Brain microvascular endothelial cell (primary cell): ENCODE data around the gene RXRA.

Experiments
- DNase-seq: peaks from one replicate; pipeline ENCODE4 v3.0.0-alpha.2; 2020
- H3K27ac ChIP-seq: fragments of 250-450 bp; sonication (Bioruptor Pico); 2 replicates; pipeline ENCODE4 v1.5.1; 2020; ENCODE audit warnings: mild to moderate bottlenecking, moderate library complexity
- H3K27me3 ChIP-seq: fragments of 250-450 bp; sonication (Bioruptor Pico); replicated peaks from 2 replicates; pipeline ENCODE4 v1.5.1; 2020; ENCODE audit warnings: mild to moderate bottlenecking
- H3K36me3 ChIP-seq: fragments of 250-450 bp; sonication (Bioruptor Pico); replicated peaks from 2 replicates; pipeline ENCODE4 v1.5.1; 2020; ENCODE audit warnings: mild to moderate bottlenecking
- H3K4me3 ChIP-seq: 2 replicates; pipeline ENCODE4 v1.5.1; 2011; ENCODE audit warnings: low read depth, mild to moderate bottlenecking, control low read depth, low read length, moderate library complexity
- in situ Hi-C: cut with HindIII; loops from 2 replicates; pipeline ENCODE4 v1.10.0; 2017; ENCODE audit warnings: low sequenced_read_pairs, low pct_ligation_motif_present
- TF ChIP-seq, protein P1 (sequence below): IDR thresholded peaks from 2 replicates; pipeline ENCODE4 v1.5.1; 2011; ENCODE audit warnings: low read depth, mild to moderate bottlenecking, moderate library complexity, low read length, control low read depth, inconsistent platforms; ENCODE audit errors: missing control alignments

Gene RXRA

DNA sequence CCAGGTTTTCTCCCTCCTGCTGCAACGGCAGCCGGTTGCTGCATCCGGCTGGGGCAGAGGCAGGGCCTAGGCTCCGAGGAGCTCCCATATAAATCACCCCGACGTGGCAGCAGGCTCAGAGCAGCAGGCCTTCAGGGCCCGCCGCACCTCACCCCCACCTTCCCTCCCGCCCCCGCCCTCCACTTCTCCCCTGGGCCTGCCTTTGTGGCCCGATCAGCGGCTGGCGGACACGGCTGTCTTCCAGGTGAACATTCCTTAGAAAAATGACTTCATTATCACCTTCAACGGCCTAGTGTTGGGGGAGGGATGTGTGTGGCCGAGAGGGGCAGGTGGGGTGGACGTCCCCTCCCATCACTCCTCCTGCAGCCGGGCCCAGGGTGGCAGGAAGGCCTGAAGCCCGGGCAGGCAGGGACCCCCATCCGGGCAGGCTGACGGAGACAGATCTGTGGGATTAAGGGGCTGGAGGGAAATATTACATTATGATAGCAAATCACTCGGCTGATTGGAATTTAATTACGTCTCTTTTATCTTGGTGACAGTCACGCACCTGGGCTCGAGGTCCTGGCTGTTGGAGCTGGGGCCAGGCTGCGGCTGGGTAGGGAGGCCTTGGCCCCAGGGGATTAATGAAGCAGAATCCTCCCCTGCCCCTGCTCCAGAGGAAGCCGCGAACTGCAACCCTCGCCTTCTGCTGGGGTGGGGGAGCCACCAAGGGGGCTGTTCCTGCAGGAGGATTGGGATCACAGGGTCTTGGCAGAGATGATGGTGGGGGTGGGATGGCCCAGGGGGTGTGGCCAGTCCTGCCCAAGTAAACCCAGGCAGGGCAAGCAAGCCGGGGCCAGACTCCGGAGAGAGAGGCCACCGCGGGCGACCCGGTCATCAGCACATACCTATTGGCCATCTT is 38.4 kb upstream of the RXRA start:
- H3K36me3 ChIP-seq = no peaks in the 10 kb centered on the region
- DNase-seq = no peak
- no peaks in the 10 kb centered on the region for H3K27me3 ChIP-seq
- TF ChIP-seq, protein P1, sequence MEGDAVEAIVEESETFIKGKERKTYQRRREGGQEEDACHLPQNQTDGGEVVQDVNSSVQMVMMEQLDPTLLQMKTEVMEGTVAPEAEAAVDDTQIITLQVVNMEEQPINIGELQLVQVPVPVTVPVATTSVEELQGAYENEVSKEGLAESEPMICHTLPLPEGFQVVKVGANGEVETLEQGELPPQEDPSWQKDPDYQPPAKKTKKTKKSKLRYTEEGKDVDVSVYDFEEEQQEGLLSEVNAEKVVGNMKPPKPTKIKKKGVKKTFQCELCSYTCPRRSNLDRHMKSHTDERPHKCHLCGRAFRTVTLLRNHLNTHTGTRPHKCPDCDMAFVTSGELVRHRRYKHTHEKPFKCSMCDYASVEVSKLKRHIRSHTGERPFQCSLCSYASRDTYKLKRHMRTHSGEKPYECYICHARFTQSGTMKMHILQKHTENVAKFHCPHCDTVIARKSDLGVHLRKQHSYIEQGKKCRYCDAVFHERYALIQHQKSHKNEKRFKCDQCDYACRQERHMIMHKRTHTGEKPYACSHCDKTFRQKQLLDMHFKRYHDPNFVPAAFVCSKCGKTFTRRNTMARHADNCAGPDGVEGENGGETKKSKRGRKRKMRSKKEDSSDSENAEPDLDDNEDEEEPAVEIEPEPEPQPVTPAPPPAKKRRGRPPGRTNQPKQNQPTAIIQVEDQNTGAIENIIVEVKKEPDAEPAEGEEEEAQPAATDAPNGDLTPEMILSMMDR = no peak
- H3K27ac ChIP-seq = no peak overlapping the region
- in situ Hi-C loops = no loop called here
- no peak overlapping the region for H3K4me3 ChIP-seq

DNA sequence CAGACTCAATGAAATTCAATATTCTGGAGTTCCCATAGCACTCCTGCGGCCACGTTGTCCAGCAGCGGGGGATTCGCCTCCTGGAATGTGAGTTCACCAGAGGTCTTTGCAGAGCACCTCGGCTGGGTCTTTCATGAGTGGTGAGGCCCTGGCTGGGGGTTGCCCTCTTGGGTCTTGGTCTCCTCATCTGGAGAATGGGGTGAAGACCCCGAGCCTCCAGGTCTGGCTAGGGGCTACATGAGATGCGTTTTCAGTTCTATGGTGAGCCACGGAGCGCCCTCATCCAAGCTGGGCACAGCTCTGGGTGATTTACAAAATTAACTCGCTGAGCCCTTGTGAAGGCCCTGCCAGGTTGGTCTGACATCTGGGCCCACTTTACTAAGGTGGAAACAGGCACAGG is 37.5 kb upstream of the RXRA start:
- no peak for DNase-seq
- TF ChIP-seq, protein P1 = no peak
- Histone ChIP-seq H3K27me3 (no peaks in the 10 kb centered on the region), H3K4me3 (no peak overlapping the region), H3K36me3 (no peaks in the 10 kb centered on the region), H3K27ac (no peak overlapping the region)
- in situ Hi-C loops = no loop called here

DNA sequence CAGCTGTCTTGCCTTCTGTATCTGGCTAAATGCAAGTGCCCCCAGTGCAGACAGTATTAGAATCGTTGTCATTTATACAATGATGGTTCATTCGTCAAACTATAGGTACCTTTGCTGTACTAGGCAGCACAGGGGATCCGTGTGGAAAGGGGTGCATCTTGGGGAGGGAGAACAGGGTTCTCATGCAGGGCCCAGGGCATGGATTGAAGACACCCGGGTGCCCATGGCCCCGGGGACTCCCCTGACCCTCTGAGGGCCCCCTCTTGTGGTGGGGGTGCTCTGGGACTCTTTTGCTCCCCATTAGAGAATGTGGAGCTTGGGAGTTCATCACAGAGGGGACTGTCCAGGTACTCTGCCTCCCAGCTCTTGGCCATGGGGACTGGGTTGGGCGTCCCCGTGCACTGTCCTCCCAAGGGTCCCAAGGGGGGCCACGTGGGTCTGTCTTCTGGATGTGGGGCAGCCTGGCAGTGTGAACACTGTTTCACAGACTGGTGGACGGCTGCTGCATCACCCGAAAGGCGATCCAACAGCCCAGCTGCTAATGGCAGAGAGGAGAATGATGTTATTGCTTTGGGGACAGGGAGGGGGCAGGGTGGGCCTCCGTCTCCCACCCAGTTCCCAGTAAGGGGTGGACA is 36.9 kb upstream of the RXRA start:
- no peak for DNase-seq
- Histone ChIP-seq H3K4me3 (no peak overlapping the region), H3K27ac (no peak overlapping the region), H3K36me3 (no peaks in the 10 kb centered on the region), H3K27me3 (no peaks in the 10 kb centered on the region)
- TF ChIP-seq, protein P1 = no peak
- in situ Hi-C loops = no loop called here

DNA sequence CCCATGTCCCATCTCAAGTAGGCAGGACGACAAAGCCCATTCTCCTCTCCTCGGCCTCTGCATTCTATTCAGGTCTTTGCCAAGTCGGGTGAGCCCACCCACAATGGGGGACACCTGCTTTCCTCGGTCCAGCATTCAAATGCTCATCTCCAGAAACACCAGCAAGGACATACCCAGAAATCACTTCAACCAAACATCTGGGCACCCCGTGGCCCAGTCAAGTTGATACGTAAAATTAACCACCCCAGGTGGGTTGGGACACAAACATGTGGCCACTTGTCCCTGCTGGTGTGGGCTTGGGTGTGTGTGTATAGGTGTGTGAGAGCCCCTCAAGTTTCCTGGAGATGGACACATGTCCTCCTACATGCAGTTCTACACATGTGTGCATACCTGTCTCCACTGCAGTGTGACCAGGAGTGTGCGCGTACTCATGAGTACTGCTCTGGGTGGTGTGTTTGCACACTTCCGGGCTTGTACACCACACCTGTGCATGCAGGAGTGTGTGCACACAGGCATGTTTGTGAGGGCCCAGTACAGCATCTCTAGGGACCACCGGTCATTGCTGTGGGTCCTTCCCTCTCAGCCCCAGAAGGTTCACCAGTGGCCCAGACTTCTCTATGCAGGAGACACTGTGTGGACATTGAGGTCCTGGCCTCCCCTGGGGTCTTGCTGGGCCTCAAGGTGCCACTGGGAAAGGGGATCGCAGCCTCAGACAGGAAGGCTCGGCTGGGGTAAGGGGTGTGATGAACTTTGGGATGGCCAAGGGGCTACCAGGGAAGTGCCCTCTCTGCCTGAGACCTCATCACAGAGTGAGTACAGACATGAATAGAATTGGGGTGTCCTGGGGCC is 35.4 kb upstream of the RXRA start:
- Histone ChIP-seq H3K27ac (no peak overlapping the region), H3K4me3 (no peak overlapping the region), H3K27me3 (no peaks in the 10 kb centered on the region), H3K36me3 (no peaks in the 10 kb centered on the region)
- in situ Hi-C loops = no loop called here
- TF ChIP-seq, protein P1 = no peak
- no peak for DNase-seq

DNA sequence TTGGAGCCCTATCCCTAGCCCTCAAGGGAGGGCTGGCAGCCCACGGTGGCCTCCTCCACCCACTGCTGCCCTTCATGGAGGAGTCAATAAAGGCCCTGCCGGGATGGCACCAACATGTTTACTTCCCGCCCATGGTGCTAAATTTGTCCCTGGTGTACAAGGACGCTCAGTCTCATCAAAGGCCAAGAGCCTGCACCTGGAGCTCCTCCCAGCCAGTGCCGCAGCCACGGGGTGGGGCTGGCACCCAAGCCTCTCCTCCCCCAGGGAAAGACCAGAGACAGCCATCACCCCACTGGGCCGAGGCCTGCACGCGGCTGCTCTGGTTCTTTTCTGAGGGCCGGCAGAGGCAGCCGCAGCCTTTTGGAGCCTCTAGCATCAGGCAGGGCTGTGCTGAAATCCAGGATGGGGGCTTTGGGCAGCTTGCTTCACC is 34.8 kb upstream of the RXRA start:
- H3K27me3 ChIP-seq = no peaks in the 10 kb centered on the region
- no peak overlapping the region for H3K27ac ChIP-seq
- no peak for DNase-seq
- no peak overlapping the region for H3K4me3 ChIP-seq
- TF ChIP-seq, protein P1 = no peak
- in situ Hi-C loops = no loop called here
- H3K36me3 ChIP-seq = no peaks in the 10 kb centered on the region
